Measurements from ENCODE around the gene ABCC8.

ABCC8 gene

DNA sequence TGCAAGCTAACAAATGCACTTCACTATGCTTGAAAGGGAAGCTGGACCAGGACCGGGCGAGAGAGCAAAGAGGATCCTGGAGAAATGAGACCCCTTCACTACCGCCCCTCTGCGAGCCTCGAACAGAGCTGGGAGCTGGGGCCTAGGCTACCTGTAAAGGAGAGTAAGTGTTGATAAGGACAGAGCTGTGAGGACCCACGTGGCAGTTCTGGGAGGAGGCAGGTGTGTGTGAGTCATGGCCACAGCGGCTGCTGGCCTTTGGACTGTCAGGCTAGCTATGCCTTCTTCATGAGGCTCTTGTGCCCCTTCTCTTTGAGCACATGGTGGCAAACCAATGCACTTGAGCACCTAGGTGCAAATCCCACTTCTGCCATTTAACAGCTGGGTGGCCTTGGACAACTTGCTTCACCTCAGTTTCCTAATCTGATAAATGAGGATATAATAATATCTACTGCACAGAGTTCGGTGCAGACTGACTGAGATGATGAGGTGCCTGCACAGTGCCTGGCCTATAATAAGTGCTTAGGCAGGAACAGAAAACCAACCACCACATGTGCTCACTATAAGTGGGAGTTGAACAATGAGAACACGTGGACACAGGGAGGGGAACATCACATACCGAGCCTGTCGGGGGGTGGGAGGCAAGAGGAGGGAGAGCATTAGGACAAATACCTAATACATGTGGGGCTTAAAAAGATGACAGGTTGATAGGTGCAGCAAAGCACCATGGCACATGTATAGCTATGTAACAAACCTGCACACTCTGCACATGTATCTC, 52.9 kb downstream of the ABCC8 start:
- DNase-seq: no peak

DNA sequence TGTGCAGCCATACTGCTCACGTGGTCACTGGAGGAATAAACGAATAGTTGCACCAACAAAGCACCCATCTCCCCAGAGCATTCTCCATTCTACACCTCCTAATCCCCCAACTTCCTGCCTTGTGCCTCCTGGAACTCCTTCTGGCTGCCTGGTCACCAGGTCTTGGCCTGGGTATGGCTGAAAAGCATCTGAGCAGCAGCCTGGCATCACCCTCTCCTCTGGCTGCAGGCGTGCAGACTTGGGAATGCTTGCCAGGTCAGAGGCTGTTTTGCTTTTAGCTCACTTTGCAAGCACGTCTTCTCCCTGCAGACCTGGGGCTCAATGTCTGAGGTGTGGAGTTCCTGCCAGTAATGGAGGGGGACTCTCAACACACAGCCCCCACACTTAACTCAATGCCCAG, 54.9 kb downstream of the ABCC8 start:
- DNase-seq: no peak

DNA sequence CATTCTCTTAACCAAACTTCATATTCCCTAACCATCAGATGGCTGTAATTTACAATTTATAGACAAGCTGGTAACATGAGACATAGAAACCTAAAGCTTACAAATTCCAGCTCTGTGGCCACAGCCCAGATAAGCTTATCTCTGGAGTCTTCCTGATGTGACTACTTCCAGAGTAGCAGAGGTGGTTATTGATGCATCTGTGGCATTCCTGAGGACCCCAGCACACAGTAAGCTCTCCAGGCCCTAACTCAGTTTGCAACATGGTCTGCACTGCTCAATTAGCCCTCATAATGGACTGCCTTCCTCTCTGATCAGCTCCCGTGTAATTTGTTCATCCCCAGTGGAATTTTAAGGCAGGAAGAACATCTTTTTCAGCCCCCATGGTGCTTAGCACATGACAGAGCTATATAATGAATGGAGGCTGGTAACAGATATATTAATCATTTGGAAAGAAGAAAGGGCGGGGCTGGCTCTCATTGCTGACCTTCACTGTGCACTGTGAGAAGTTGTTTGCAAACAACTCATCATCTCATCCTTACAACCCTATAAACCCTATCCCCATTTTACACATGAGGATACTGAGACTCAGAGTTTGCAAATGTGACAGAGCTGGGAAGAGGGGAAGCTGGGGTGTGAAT, 58.1 kb downstream of the ABCC8 start:
- DNase-seq: no peak

DNA sequence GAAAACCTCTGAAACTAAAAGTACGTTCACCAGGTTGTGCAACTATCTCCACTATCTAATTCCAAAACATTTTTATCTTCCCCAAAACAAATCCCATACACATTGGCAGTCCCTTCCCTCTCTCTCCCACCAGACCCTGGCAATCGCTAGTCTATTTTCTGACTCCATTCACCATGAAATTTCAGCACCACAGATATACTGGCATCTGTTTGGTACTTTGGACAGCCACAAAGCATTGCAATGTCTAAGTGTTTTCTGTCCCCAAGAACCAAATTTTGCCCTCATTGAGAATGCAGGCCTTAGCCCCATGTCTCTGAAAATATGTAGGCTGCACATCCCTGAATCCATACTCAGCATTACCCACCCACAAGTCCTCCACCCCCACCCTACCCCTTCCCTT, 60.2 kb downstream of the ABCC8 start:
- no peak for DNase-seq

DNA sequence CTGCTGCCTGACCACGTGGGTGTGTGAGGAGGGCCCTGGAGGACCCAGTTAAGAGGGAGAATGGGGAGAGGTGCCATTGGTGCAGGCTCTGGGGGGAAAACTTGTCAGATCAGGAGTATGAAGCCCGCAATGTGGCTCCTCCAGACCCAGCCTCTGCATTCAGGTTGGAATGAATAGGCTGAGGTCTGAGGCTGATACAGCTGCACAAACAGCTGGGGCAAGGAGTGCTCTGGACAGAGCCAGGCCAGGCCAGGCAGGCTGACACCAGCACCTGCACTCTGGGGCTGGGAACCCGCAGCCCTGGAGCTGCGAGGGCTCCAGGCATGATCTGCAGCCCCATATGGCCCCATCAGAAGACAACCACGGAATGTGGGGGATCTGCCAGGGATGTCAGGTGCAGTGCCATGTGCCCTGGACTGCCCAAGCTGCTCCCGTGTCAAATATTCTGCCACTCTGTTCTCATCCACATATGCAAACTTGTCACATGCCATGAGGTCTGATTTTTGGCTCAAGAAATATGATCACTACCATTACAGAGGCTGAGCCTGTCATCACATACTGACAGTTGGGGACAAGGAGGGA, 61.0 kb downstream of the ABCC8 start:
- DNase-seq: no peak

DNA sequence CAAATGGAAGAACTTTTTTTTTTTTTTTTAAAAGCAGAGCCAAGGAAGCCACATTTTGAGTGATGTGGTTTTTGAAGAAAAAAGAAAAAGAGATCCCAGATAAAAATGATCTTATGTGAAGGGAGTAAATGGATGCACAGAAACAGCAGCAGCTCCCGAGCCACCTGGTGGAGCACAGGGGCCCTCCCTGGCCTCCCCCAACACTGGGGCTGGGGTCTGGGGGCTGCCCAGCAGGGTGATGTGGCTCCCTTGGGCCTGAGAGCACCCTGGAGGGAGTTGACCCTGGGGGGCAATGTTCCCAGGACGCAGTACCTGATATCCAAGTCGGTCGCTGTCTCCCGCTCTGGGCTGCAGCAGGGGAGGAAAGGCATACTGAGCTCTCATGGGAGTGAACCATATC, 61.7 kb downstream of the ABCC8 start:
- no peak for DNase-seq

DNA sequence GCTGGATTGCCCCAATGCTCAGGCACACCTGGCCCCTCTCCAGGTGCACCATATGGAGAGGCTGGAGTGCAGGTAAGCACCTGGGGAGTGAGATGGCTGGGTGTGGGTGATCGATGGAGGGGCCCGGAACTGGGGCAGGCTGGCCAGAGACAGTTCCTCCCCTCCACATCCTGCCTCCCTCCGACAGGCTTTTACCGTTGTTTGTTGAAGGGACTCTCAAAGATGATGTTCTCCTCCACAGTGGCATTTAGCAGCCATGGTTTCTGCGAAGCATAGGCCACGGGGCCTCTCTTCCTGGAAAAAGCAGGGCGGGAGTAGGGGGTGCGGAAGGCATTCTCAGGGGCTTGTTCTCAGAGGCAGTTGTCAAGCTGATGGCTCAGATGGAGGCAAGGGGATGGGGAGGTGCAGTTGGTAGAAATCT, 62.3 kb downstream of the ABCC8 start:
- no peak for DNase-seq

DNA sequence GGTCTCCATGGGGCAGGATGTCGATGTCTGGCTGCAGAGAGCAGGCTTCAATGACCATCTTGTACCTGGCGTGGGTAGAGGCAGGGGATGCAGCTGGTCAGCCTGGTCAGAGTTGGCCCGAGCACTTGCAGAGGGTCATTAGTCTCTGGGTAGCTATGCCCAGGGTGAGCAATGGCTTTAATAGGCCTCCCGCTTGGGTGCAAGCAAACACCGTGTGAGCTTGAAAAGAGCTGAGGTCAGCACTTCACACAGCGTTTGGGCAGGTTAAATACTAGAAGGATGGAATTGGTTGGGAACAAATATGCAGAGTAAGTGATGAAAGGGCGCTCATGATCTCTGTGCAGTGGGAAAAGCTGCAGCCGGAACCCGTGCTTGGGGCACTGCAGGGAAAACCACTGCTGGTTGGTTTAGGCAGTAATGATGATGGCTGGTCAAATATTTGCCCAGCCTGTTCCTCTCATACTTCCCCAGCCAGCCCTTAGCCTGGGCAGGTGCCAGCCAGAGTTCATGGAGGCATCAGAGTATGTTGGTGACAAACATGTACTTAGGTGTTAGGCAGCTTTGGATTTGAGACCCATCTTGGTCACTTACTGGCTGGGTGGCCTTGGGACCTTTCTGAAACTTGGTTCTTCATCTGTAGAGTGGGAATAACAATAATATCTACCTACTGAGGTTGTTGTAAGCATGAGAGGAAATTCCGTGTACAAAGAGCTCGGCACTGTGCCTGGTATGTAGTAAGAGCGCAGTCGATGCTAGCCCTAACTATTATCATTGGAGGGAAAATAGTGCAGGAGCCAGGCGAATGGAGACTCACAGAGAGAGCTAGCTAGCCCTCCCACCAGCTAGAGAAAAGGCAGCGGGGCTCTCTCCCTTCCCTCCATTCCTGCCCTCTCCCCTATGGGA, 63.0 kb downstream of the ABCC8 start:
- DNase-seq: no peak

DNA sequence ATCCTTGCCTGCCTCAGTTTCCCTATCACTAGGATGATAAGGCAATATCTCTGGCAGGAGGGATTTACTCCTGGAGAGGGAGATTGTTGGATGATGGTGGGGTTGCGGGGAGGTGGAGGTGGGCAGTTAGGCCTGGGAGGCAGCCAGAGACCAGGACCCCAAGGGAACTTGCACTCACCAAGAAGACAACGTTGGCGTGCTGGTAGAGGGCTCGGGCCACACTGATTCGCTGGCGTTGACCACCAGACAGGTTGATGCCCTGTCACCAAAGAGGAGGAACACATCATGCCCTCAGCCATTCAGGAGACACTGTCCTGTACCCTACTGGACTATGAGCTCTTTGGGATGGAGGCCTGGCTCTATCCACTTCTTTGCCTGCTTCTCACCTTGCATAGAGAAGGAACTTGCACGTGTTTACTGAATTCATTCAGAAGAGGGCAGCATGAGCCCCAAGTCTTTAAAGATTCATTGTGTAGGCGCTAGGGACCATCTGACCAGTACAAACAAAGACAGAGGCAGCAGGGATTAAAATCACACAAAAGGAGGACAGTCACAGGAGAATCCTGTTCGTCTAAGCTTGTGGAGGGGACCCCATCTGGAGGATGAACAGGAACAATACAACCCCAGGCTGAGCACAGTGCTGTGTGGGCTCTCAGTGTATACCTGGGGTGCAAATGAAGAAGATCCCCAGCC, 64.0 kb downstream of the ABCC8 start:
- no peak for DNase-seq

DNA sequence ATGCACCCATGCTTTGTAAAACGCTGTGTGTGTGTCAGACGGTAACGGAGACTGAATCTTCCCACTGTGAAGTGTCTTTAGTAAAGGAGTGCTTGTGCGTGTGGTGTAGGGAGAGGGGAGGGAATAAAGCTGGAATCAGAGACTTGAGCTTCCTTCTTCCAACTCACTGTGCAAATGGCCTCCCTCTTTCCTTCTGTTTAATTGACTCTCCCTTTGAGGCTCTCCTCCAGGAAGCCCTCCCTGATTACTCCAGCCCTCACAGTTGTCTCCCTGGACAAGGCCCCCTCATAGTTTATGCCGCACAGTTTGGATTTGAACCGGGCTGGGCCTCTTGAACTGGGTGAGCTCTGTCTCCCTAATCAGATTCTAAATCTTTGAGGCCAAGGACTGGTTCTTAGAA, 65.2 kb downstream of the ABCC8 start:
- no peak for DNase-seq

DNA sequence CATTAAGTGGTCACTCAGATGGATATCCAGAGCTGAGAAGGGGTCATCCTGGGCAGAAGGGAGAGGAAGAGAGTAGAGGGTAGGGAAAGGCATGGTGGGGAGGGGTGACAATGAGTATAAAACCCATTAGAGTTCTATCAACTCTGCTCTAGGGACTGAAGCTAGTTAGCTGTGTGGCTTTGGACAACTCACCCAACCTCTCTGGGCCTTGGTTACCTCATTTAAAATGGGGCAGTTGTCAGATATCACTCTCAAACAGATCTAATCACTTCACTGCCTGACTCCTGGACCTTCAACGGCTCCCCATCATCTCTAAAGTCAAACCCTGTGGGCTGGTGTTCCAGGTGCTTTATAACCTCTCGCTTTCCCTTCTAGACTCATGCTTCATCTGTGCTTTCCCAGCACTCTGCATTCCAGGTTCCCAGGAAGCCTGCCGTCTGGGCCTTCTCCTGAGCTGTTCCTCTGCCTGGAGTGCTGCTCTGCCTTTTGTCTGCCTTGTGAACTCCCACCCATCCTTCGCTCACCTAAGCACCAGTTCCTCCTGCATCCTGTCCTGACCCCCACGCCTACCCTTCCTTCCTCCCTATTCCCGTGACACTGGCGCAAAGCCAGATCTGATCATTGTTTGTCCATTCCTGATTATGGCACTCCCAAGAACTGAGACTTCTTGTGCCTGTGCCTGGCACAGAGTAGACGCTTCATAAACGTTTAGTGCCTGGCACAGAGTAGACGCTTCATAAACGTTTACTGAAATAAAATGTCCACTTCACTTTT, 65.9 kb downstream of the ABCC8 start:
- DNase-seq: no peak

DNA sequence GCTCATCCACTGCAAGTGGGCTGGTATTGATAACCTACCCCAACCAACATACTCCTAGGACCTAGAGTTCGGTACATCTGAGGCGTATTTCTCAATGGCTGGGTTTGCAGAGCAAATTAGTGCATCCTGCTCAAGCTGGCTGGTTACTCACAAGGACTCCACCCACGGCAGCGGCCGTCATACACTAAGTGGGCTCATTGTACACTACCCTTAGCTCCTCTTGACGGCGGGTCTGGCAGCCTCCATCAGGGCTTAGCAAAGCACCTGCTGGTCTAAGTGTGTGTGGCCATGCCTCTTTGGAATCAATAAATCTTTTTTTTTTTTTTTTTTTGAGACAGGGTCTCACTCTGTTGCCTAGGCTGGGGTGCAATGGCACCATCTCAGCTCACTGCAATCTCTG, 68.0 kb downstream of the ABCC8 start:
- DNase-seq: no peak

DNA sequence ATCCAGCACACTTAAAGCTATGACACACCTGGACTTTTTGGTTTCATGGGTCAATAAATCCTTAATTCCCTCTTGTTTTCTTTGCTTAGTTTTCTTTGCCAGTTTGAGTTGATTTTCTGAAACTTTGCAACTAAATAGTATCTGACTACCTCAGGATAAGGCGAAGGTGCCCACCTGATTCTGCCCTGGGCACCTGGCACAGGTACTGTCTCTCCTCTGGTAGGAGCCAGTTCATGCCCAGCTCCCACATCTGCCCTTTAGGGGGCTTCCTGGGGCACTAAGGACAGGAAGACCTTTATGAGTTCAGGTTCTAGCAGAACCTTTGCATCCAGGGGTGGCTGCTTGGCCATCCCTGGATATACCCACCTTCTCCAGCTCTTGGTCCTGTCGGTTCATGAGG, 68.6 kb downstream of the ABCC8 start:
- DNase-seq: no peak

DNA sequence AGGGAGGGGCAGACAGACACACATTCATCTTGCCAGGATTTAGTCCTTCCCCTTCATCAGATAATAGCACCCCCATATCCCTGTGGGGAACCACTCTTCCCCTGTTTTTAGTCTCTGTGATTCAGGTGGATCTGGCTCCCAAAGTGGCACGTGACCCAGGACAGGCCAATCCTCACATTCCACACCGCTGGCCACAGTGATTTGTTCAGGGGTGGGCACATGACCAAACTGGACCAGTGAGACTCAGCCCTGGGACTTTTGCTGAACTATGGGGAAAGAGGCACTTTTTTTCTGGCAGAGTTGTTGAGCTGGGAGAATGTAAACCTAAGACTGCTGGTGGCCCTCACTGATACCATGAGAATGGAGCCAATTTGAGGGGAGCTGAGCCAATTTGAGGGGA, 69.1 kb downstream of the ABCC8 start:
- no peak for DNase-seq

DNA sequence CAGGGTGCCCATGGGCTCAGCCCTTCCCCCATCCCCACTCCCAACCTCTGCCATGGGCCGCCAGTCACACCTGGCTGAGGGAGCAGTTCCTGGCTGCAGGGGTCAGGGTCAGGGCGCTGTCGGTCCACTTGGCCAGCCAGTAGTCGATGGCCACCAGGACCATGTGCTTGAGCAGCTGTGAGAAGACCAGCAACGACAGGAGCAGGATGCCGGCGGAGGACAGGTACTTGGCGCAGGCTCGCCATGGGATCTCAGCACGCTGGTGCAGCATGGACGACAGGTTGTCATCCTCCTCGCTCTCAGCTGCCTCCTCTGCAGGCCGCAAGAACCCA, 69.9 kb downstream of the ABCC8 start:
- no peak for DNase-seq

DNA sequence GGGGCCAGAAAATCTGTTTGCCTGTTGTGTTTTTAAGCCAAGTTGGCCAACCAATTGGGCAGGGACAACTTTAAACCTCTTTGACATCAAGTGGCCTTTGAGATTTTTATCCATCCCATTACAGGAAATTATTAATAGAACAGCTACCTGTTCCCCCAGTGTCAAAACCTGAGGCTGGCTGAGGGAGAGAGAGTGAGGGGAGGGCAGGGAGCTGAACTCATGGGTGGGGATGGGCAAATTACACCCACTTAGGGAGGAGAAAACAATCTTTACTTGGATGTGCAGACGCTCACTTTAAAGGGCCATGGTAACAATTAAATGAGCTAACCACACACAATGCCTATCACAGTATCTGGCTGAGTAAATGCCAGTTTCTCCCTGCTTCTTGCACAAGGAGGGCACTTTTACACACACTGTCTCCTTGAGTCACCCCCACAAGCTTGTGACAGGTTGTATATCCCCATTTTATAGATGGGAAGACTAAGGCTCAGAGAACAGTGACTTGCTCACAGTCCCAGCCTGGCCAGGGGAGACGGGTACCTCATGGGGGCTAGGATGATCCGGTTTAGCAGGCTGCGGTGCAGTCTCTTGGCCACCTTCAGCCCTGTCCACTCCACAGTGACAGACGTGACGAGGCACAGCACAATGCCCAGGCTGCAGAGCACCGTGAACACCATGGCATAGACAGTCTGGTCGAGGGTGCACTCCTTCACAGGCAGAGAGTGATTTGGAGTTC, 70.4 kb downstream of the ABCC8 start:
- DNase-seq: no peak

DNA sequence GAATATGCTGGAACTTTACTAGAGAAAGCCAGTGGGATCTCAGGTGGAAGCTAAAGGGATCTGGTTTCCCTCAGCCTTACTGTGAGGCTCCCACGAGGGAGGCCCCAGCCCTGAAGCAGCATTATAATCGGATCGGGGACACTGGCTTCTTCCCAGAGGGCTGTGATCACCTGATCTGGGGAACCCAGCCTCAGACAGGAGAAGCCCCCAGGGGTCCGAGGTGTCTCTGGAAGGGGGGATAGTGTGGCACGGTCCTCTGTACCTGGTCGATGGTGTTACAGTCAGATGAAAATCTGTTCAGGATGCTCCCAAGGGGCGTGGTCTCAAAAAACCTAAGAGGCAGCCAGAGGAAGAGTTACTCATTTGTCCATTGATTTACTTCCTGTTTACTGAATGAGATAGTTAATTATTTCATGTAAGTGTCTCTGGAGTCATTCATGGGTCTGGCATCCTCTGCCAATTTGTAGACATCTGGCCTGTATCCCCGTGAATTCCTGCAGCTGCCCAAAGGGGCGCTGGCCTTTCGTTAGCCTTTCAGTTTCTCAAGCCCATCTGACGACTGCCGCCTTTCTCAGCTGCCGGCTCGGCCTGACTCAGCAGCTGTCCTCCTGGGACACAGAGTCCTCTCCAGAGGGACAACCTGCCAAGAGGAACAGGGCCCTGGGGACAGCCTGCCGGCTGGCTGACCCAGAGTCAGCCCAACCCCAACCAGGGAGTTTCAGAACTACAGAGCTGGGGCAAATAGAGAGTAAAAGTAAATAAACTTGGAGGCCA, 71.2 kb downstream of the ABCC8 start:
- no peak for DNase-seq

DNA sequence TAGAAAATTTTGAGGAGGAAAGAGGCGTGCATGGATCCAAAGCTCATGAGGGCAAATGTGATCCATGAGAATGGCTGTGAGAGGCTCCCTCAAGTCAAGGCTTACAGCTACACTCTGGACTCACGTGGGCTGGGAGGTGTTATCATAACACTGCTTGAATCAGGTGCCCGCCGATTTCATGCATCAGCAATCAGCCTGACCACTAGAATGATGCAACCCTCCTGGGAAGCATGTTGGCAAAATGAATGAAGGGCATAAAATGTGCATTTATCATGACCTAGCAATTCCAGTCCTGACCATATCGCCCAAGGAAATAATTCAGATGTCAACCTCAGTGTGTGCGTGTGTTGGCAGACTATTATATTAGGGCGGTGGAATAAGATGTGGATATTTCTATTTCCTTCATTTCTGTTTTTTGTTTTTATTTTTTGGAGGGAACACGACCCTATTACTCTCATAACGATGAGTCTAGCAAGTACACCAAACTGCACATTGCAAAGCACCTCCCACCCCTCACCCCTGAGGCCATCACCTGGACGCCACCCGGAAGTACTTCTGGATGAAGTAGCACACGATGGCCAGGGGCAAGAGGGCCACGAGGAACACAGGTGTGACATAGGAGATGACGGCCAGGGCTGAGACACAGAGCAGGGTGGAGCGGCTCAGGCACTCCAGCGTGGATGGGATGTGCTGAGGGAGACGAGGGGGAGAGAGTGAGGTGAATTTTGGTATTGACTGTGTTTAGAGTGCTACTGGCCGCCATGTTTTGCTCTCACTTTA, 72.5 kb downstream of the ABCC8 start:
- no peak for DNase-seq

DNA sequence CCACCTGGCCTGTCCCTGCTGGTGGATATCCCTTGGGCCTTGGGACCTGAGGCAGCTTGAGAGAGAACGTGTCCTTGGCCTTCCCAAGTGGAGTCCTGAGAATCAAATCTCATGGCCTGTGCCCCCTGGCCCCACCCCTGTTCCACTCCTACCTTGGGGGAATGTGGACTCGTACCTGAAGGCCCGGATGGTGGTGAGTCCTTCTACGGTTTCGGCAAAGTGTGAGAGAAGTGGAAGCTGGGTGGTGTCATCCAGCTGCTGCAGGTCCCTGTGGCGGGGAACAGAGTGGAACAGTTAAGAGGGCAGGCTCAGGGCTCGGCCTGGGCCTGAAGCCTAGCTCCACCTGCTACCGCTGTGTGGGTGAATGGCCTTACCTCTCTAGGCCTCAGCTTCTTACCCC, 74.2 kb downstream of the ABCC8 start:
- DNase-seq: no peak

DNA sequence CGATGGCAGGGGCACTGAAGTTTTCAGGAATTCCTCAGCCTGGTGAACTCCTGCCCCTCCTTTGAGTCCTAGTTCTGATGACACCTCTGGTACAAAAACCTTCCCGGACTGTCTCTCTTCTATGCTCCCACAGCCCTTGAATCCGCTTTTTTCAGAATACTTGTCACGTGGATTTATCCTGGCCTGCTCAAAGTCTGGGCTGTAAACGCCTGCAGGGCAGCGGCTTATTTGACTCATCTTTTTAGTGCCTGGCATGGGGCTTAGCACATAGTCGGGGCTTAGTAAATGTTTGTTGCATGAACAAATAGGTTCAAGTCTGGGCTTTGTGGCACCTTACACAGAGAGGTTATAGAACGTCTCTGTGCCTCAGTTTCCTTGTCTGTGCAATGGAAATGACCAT, 74.8 kb downstream of the ABCC8 start:
- no peak for DNase-seq

All from activated T-cell treated with anti-CD3 and anti-CD28 coated beads for 4 hours (primary cell).